HepG2 (cell line): Measurements from ENCODE around the gene UGT3A2.

Experiments
- MYC ChIP-seq: sonication (generic); formaldehyde crosslinking; IDR thresholded peaks from 2 replicates; pipeline ENCODE4 v1.9.0; 2021; ENCODE audit warnings: missing genetic modification reagents, borderline replicate concordance
- SMARCC2 ChIP-seq: fragments of 450-650 bp; IDR thresholded peaks from 2 replicates; pipeline ENCODE4 v1.6.1; 2017; ENCODE audit warnings: antibody characterized with exemption, mild to moderate bottlenecking
- TFE3 ChIP-seq: IDR thresholded peaks from 2 replicates; pipeline ENCODE4 v1.6.1; 2016
- ZFP36 ChIP-seq: fragments of 150-350 bp; IDR thresholded peaks from 2 replicates; pipeline ENCODE4 v1.6.1; 2018; ENCODE audit warnings: borderline replicate concordance, low read length, low read depth; ENCODE audit not compliant: partially characterized antibody
- ZNF615 ChIP-seq: sonication (generic); formaldehyde crosslinking; IDR thresholded peaks from 2 replicates; pipeline ENCODE4 v1.5.0; 2020; ENCODE audit warnings: mild to moderate bottlenecking, missing genetic modification reagents, borderline replicate concordance

- TF ChIP-seq SMARCC2 (no peak), MYC (CRISPR knock-in tag) (no peak), TFE3 (no peak), ZFP36 (no peak), ZNF615 (CRISPR knock-in tag) (no peak)
These were observed 11.7 kb upstream of the UGT3A2 start for GRCh38 chr5:36078430-36078829.
